HG02678 (cell line): ENCODE data around the gene HADHB.
"Not testable (repeated sequence)": the region's sequence is repeated elsewhere in the genome, so short reads cannot be mapped to it uniquely, and the experiment has no call there.

Experiments
- ATAC-seq: cut with Tn5 transposase; IDR thresholded peaks from one replicate; pipeline ENCODE4 v1.9.1; 2021; ENCODE audit warnings: mild to moderate bottlenecking, moderate library complexity; ENCODE audit not compliant: unreplicated experiment

The HADHB gene

GRCh38 chr2:26243470-26244308 lies 1.1 kb upstream of the HADHB start:
- ATAC-seq, result no peak

DNA sequence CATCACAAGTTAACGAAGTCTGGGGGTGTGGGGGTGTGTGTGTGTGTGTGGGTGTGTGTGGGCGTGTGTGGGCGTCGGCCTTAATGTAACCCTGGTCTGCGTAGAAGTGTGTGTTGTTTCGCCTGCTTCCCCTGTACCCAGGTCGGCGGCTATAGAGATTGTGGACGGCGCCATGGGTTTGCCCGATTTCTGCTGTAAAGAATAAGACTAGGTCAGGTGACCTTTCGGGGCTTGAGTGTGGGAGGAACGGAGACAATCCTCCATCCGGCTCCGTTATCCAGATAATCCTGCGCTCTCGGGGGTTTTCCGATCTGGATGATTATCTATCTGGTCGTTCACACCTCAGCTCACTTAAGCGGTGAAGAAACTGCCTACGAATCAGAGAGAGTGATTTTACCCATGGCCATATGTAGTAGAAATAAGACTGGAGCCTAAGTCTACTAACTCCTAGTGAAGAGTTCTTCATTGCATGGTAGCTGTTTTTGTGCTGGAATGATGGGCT lies 543 bp downstream of the HADHB start:
- ATAC-seq, result peak; percentile 18

DNA sequence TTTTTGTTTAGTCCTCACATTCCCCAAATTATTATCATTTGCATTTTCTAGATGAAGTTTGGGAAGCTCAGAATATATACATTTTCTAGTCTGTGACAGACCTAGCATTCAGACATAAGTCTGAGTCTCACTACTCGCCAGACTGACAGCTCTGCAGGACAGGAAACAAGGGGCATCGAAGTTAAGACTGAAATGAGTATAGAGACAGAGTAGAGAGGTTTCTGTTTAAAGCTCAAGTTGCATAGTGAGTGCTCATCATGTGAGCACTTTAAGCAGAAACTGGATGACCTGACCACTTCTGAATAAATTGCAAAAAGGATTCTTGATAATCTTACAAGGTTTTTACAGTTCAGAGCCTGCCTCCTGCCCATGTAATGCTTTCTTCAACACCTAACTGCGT lies 1.1 kb downstream of the HADHB start:
- ATAC-seq, result peak; percentile 51

DNA sequence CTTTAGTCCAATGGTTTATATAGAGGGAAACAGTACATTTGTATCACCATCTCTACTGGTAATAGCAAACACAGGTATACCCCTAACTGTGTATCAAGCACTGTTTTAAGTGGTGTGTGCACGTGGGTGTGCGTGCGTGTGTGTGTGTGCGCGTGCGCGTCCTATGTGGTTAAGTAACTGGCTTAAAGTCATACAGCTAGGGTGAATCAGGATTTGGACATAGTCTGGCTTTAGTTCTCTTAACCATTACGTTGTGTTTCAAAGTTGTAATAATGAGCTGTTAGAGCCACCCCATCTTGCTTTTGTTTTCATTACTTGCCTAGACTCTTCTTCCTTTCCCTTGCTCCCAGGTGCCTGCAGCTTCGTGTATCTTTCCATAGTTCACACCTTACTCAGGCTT lies 2.1 kb downstream of the HADHB start:
- no peak for ATAC-seq

DNA sequence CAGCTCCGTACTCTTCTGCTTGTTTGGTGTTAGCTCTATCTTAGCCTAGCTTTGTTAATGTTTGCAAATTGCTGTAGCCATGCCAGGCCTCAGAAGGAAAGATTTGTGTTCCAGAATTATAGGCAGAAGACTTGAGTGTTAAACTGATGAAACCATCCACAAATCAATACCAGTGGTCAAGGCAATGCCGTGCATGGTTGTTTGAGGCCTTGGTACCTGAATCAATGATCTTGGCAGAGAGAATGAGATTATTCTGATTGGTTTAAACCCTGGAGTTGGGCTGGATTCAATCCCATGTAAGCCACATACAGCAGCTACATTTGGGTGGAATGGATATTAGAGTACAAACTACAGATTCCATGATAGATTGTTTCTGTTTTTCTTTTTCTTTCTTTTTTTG lies 4.9 kb downstream of the HADHB start:
- ATAC-seq, result no peak

DNA sequence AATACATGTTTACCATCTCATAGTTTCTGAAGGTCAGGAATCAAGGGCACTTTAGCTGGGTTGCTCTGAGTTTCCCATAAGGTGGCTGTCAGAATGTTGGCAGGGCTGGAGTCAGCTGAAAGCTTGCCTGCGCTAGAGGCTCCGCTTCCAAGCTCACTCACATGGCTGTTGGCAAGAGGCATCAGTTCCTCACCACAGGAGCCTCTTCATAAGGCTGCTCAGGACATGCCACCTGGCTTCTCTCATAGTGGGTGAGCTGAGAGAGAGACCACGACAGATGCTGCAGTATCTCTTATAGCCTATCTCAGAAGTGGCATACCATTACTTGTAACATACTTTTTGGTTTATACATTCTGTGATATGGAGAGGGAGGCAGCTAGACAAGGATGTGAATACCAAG lies 7.2 kb downstream of the HADHB start:
- ATAC-seq, result no peak

DNA sequence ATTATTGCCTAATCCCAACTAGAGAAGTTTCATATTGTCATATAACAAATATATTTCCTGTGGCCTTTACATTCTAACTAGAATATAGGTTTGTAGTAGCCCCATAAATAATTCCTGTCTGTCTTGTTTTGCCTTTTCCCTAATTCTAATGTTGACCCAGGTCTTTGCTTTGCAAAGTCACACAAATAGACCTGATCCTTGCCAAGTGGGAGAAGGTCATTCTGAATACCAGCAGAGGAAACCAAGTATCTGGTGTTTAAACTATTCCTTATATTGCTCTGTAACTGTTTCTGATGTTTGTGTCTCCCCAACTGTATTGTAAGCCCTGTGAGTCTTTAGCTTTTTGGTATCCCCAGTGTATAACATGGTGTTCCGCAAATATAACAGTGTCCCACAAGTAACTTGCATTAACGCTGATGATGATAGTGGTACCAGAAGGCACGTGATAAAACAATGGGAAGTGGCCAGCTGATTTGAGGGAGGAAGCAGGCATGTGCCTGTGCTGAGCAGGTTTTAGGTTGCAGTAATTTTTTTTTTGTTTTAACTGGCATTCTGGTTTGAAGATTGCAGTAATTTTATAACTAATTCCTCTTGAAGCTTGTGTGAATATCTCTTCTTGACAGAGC lies 11.1 kb downstream of the HADHB start:
- no peak for ATAC-seq

DNA sequence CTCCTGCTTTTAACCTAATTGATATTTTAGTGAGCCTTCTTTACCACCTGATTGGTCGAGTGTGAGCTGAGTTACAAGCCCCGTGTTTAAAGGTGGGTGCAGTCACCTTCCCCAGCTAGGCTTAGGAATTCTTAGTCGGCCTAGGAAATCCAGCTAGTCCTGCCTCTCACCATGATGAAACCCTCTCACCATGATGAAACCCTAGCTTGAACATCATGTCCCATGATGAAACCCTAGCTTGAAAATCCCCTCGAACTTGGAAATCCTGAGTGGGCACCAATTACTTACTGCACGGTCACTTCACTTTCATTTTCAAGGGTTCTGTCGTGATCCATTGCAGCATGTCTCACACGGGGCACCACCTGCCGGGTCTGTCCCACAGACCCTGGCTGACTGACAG lies 14.1 kb downstream of the HADHB start:
- not testable (repeated sequence) for ATAC-seq

DNA sequence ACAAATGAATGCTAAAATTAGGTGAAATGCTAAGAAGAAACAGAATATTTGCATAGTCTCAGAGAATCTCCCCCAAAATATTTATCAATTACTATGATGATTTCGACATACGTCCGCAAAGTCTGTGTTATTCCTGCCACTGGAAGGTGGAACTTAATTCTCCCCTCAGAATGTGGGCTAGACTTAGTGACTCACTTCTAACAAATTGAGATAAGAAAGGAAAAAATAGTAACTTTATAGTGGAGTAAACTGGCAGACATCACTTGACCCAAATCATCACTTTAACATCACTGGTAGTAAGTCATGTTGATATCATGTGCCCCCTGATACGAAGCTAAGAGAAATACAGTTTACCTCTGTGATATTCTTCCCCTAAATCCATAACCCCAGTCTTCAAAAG lies 23.5 kb downstream of the HADHB start:
- ATAC-seq, result no peak

GRCh38 chr2:26268670-26269385 lies 24.1 kb downstream of the HADHB start:
- ATAC-seq, result not testable (repeated sequence)

- ATAC-seq, result no peak
Measured at GRCh38 chr2:26269571-26270158, 24.9 kb downstream of the HADHB start.

DNA sequence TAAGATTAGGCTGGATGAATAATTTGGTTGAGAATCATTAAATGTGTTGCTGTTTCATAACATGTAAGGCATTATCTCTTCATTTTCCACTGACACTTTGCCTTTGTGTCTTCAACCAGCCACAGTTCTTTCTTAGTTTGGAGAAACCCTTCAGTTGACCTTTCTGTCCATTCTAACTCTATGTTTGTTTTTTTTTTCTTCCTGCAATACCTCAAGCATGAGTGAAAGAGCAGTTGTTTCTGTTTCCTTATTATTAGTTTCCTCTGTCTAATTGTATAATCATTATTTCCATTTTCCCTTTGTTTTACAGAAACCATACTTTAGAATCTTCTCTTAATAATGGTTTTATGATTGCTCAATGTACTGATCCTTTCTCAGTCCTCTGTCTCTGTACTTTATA lies 25.6 kb downstream of the HADHB start:
- no peak for ATAC-seq

DNA sequence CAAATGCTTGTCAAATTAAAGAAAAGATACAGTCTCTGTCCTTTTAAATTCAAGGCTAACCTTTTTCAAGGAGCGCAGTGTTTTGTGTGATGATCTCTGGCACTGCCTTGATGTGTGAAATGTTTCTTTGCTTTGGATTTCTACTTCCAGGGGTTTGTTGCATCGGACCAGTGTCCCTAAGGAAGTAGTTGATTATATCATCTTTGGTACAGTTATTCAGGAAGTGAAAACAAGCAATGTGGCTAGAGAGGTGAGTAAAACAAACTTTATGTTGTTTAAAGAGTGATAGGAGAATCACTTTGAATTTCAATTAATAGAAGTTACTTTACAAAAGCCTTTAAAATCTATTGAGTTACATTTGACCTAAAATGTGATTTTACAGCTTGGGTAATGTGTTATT lies 28.8 kb downstream of the HADHB start:
- ATAC-seq, result no peak

DNA sequence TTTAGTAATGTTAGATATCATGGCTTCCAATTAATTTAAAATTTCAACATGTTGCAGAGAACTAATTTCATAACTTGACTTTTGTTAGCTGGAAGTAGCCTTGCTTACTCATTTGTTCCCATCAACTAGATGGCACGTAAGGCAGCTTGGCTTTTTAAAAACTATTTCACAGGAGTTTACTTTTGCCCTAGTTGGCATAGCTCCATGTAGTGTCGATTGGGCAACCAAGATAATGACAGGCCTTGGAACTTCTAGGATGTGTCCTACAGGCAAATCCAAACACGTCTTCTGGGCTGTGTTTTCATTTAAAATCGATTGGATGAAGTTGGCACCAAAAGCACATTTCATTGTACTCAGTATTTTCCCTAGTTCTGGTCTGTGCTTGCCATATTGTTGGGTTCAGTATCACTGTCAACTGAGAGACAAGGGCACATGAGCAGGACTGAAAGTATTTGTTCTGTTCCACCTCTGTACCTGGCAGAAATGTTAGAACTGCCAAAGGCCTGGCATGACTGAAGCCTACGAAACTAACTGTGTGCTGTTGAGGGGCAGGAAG lies 29.4 kb downstream of the HADHB start:
- ATAC-seq, result no peak

DNA sequence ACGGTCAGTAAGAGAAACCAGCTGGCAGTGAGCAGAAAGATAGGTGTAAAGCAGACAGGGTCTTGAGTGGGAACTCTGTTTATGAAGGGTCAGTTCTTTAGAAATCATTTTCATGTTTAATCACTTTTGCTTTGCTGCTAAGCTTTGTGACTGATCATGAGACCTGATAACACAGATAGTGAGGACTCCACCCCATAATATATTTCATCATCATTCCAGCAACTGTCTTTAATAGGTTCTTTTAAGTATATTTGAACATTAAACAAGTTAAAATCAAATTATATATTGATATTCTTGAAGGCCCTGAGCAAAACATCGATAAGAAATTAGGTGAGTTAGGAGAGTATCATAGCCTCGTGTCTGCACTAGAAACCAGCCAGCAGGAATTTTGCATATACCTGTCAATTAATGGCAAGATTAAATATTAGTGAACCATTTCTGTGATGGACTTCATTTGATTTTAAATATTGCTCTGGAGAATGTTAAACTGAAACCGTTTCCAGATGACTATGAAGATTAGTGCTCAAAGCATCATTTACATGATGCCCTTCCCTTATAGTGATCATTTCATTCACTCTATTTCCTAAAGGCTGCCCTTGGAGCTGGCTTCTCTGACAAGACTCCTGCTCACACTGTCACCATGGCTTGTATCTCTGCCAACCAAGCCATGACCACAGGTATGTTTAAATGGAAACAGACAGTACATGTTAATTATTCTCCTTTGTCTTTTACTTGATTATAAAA lies 31.9 kb downstream of the HADHB start:
- ATAC-seq, result no peak

GRCh38 chr2:26279886-26280285 lies 35.1 kb downstream of the HADHB start:
- ATAC-seq, result no peak

- no peak for ATAC-seq
Measured at GRCh38 chr2:26281226-26281625, 36.5 kb downstream of the HADHB start.

DNA sequence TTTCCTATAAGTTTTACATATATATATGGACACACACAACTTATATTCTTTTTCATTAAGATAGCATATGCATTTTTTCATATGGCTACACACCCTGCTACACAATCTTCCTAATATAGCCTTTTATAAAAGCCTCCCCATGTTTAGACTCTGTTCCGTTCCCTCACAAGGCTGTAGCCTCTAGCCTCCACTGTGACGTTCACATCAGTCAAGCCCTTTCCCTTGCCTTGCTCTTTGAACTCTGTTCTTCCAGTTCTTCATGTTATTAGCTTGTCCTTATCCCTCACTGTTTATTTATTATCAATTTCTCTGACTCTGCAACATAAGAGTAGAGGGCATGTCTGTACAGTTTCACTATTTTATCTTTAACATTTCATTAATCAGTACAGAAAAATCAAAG lies 38.9 kb downstream of the HADHB start:
- ATAC-seq, result no peak

DNA sequence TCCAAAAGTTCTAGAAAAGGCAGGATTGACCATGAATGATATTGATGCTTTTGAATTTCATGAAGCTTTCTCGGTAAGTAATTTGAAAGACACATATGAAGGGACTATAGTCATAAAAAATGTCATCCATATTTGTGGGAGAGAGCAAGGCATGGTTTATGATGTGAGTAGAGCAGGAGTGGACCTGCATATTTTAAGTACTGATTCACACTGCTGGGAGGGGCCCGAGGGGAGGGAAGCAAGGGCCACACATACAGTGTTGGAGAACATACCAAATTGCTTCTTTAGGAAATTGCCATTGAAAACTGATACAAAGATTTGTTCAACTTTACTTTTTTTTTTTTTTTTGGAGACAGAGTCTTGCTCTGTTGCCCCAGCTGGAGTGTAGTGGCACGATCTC lies 39.4 kb downstream of the HADHB start:
- no peak for ATAC-seq

DNA sequence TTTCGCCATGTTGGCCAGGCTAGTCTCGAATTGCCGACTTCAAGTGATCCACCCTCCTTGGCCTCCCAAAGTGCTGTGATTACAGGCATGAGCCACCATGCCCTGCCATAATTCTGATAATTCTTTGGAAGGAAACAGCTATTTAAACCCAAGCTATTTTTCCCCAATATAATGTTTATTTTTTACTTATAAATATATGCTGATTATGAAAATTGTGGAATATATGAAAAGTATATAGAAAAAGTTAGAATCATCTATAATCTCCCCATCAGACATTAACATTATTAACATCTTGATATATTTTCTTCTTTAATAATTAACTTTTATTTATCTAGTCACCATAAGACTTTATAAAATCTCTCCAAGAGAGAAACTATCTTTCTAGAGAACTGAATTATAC lies 41.2 kb downstream of the HADHB start:
- ATAC-seq, result no peak
